HG02759 (cell line): ENCODE results near the gene PGRMC2.
A peak's percentile ranks its signal among the peaks of the same experiment; 100 is the strongest.

ENCODE experiments used
- ATAC-seq: cut with Tn5 transposase; IDR thresholded peaks from one replicate; pipeline ENCODE4 v1.9.1; 2021; ENCODE audit warnings: mild to moderate bottlenecking, moderate library complexity; ENCODE audit not compliant: unreplicated experiment

PGRMC2 gene

GRCh38 chr4:128299848-128300247 lies 12.2 kb upstream of the PGRMC2 start:
- ATAC-seq, result no peak

- ATAC-seq, result no peak
These were observed 11.2 kb upstream of the PGRMC2 start for GRCh38 chr4:128298852-128299251.

DNA sequence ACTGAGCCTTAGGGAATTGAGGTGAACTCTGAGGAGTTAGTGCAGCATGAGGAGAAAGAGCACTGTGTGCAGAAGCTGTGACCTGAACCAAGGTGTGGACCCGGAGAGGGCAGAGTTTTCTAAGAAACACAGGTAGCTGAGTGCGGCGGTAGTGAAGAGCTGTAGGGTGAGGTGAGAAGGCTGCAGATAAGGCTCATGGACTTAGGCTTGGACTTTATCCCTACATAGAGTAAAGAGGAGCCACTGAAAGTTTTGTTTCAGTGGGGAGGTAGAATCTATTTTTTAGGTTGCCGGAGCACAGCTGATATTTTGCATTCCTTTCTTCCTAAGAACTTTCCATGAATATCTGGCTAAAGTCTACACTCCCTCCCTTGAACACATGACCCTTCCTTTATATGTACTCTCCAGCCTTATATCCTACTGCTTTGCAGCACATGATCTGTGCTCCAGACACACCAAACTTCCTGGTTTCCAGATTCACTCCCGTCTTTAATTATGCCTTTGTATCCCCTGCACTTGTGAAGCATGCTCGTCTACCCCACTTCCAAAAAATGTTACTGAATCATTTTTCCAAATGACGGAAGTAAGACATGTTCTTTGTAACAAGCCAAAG lies 10.6 kb upstream of the PGRMC2 start:
- ATAC-seq, result no peak

GRCh38 chr4:128295255-128295654 lies 7.6 kb upstream of the PGRMC2 start:
- no peak for ATAC-seq

DNA sequence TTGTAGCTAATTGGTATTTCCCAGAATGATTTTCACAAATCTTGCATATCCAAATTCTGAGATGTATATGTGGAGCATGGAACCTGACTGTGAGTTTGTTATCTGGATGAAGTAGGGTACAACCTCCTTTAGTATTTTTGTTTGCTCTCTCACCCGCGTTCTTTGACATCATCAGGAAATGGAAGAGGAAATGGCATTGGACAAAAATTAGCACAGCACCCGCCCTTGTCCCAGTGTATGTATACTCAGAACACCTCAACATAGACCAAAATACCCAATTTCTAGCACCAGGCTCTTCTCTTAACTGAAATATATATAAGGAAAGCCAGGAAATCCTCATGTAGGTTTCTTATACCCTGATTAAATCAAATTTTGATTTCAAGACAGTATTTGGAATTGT lies 6.9 kb upstream of the PGRMC2 start:
- ATAC-seq, result no peak

DNA sequence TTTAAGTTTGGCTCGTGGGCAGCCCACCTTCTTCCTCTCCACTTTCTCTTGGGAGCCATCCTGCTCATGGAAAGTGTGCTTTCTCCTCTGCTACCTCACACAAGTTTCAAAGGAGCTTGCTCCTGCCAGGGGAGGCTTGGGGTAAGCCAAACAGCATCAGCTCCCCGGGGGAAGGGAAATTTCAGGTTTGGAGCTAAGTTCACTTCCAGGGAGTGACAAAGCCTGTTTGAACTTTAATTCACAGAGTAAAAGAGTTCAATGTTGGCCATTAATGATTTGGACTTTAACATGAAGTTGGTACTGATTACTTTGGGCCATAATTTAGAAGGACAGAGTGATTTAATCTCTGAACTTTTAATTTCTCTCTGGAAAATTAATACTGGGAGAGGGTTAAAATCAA lies 4.7 kb upstream of the PGRMC2 start:
- ATAC-seq, result no peak

DNA sequence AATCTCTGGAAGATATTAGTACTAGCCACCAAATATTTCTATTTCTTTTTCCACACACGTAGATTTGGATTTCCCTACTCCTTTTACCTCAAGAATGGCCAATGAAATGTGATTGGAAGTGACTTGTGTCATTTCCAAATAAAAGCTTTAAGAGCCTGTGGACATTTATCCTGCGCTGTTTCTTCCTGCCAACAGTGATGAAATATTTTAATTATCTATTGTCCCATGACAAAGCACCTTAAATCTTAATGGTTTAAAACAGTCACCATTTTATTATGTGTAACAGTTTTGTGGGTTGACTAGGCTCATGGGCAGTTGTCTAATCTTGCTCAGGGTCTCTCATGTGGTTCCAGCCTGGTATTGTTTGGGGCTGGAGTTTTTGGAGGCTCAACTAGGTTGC lies 3.5 kb upstream of the PGRMC2 start:
- no peak for ATAC-seq

DNA sequence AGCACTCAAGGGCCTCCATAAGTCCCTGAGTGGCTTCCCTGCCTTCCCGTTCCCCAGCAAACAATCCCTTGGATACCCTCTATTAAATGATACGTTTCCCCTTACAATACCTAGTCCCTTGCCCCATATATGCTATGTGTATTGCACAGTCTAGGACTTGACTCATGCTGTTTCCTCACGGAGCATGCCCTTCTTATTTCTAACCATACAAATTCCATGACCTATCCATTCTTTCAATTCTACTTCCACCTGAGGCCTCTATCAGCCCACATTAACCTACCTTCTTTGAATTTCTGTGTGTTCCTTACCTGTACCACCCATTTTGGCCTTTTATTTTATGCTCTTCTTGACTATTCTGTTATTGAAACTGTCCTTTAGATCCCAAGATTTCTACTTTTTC lies 2.9 kb upstream of the PGRMC2 start:
- ATAC-seq, result no peak

- no peak for ATAC-seq
These were observed 2.0 kb upstream of the PGRMC2 start for GRCh38 chr4:128289523-128290158.

GRCh38 chr4:128288689-128289106 lies 1.1 kb upstream of the PGRMC2 start:
- ATAC-seq, result no peak

DNA sequence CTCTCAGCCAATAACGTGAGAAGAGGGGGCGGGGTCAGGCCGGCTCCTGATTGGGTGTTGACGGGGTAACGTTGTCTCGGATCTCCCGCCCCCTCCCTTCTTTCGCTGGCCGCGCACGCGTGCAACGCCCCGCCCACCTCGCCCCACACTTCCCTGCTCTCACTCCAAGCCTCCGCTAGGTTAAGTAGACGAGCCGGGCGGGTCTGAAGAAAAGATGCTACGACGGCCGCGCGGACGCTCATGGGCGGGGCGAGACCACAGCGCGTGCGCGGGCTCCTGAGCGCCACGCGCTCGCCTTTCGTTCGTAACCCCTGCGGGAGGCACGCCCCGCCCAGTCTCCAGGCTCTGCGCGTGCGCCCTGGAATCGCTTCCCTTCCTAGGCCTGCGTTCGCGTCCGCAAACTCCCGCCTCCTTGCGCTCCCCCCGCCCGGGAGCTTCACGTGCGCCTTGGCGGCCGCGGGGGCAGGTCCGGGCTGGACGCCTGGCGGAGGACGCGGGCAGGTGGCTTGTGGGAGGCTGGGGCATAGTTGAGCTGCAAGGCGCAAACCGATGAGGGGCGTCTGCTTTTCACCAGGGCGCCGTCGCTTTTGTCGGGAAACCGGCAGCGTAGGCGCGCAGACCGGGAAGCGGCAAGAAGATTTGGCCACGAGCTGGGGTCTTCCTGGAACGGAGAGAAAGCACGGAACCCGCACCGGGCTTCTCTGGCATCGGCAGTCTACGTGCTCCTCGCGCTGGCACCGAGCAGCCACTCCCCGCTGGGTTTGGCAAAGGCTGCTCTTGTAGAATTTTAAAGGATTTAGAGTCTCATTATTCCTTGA lies 467 bp upstream of the PGRMC2 start:
- ATAC-seq, result peak; percentile 82

DNA sequence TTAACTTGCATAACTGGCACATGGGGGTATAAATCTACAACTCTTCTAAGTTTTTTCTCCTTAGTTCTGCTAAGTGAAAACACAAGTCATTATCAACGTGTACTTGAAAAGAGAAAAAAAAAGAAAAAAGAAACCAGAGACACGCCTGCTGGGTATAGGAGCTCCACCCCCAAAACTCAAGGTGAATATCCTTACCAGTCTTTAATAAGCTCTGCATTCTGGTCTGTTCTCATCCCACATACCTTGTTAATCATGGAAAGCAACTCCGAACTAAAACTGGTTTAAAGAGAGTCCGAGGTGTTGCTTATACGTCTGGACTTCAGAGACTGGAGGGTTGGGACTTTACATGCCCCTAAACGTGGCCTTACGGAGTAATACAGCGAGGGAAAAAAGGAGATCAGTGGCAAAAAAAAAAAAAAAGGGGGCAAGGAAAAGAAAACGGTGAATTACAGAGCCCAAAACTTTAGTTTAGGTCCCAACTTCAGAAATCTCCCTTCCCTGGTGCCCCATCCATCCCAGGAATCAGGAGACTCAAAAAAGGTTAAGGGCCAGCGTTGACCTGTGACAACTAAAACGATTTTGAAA lies 1.0 kb downstream of the PGRMC2 start:
- peak; percentile 10 for ATAC-seq

- no peak for ATAC-seq
These were observed 2.3 kb downstream of the PGRMC2 start for GRCh38 chr4:128285085-128285997.

- ATAC-seq, result no peak
These were observed 3.3 kb downstream of the PGRMC2 start for GRCh38 chr4:128284317-128284716.

DNA sequence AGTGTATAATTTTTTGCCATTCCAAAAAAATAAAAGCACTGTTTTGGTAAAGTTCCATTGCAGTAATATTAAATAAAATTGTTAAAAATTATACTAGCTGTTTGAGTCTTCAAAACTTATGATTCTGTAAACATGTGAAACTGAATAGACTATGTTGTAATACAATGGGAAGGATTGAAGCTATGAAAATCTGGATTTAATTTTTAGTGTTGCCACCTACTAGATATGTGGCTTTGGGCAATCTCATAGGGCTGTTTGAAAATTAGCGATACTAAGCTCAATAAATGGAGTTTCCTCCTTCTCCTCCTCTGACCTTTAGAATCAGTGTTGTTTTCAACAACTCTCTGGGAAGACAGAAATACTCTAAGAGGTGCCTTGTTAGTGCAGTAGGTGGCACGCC lies 4.5 kb downstream of the PGRMC2 start:
- ATAC-seq, result no peak

DNA sequence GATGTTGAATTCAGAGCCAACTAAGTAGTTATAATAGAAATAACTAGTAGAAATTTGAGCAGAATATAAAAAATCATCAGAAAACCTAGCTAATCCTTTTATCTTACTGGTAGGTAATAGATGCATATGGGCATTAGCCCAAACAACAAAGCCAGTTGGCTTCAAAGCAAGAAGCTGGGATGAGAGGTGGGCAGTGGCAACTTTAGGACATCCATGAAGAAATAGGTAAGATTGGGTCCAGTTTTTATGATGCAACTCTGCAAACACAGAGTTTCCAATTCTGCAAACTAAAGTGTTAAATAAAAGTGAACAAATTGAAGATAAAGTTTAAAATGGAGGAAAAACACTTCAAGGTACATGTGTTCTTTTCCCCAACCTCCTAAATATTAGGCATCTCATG lies 5.1 kb downstream of the PGRMC2 start:
- ATAC-seq, result no peak

- ATAC-seq, result no peak
These were observed 6.3 kb downstream of the PGRMC2 start for GRCh38 chr4:128281354-128281753.

DNA sequence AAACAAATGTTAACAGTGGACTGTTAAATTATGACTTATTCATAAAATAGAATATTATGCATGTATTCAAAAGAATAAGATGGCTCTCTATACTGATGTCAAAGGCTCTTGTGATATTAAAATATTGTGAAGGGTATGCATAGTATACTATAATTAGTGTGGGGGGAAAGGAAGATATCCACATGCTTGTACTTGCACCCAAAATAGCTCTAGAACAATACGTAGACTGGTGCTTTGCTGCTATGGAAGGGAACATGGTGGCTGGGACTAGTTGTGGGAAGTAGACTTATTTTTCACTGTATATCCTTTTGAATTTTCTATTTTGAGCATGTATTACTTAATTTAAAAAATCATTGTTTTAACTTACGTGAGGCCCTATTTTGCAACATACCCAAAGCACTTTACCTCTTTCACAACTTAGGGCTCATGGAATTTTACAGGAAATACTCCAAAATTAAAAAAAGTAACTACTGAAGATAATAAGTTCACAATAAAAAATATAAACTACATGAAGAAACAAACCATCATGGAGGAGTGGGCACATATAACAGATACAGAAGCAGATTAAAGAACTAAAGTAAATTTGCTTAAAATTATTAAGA lies 7.9 kb downstream of the PGRMC2 start:
- ATAC-seq, result no peak

- ATAC-seq, result no peak
These were observed 9.8 kb downstream of the PGRMC2 start for GRCh38 chr4:128277856-128278255.

DNA sequence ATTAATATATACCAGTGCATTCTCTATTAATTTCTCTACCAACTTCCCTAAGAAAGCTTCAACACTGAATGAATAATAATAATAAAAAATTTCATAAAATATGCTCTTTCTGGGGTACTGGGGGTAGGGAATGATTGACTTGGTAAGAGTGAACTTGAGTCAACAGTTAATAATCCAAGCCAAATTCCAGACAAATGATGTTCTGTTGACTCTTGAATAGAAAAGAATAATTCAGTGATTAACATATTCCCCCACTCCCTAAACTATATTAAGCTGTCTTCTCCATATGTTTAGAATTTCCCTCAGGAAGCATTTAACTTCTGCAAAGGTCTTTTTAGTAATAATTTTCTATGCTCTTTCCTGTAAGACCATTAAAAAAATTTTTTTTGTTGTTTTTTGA lies 12.3 kb downstream of the PGRMC2 start:
- no peak for ATAC-seq
